Stimulated activated naive B cell treated with anti-CD40 and anti-IgM and Interleukin-4, amounts not matched to agents 10 μg/mL and 1 μg/mL and 100 μg/mL, for 72 hours (primary cell): ENCODE measurements around the gene KRT73.

Source experiments
- ATAC-seq, 2 donors: fragments of 150-1000 bp; cut with Tn5 transposase; replicated peaks; 2 replicates each; pipeline ENCODE4 v1.10.0; 2021; ENCODE audit warnings: moderate library complexity in 1 of 2
- DNase-seq: peaks from one replicate; pipeline ENCODE4 v3.0.0; 2021
- H3K27ac Mint-ChIP-seq: one replicate; pipeline ENCODE4 v1.8.0; 2022; ENCODE audit warnings: mild to moderate bottlenecking, mixed read lengths
- H3K27me3 Mint-ChIP-seq, 2 donors: one replicate each; pipeline ENCODE4 v1.8.0; 2022; ENCODE audit warnings: mixed read lengths in 2 of 2
- H3K36me3 Mint-ChIP-seq, 2 donors: one replicate each; pipeline ENCODE4 v1.8.0; 2022; ENCODE audit warnings: mixed read lengths in 2 of 2, mild to moderate bottlenecking in 1 of 2
- H3K4me1 Mint-ChIP-seq, 2 donors: one replicate each; pipeline ENCODE4 v1.8.0; 2022; ENCODE audit warnings: mixed read lengths in 2 of 2, mild to moderate bottlenecking in 1 of 2
- H3K4me3 Mint-ChIP-seq, 2 donors: one replicate each; pipeline ENCODE4 v1.8.0; 2022; ENCODE audit warnings: mild to moderate bottlenecking in 2 of 2, mixed read lengths in 2 of 2, moderate library complexity in 1 of 2
- H3K9me3 Mint-ChIP-seq, 2 donors: one replicate each; pipeline ENCODE4 v1.8.0; 2022; ENCODE audit warnings: mixed read lengths in 2 of 2, mild to moderate bottlenecking in 1 of 2

The KRT73 gene

GRCh38 chr12:52655251-52655650 is 36.9 kb upstream of the KRT73 start:
- DNase-seq (no peak), ATAC-seq (no peak)
- Mint-ChIP-seq H3K27me3 (peaks cover 7 to 10% of the 10 kb centered on the region in 2 donors), H3K27ac (no peak overlapping the region), H3K4me1 (no peaks in the 10 kb centered on the region), H3K36me3 (no peaks in the 10 kb centered on the region), H3K9me3 (no peaks in the 10 kb centered on the region), H3K4me3 (no peak overlapping the region)

- Mint-ChIP-seq H3K4me3 (no peak within 1 kb of the TSS), H3K36me3 (no peaks in the 10 kb centered on the region), H3K27ac (no peak within 1 kb of the TSS), H3K27me3 (no peaks in the 10 kb centered on the region), H3K4me1 (no peaks in the 10 kb centered on the region), H3K9me3 (no peaks in the 10 kb centered on the region)
- no peak for DNase-seq
- ATAC-seq = no peak
These were observed 33.4 kb upstream of the KRT73 start, which contains the start of gene KRT2 for GRCh38 chr12:52651726-52652261. Gene KRT2 (minus strand): TSS chr12:52652211. CDS start chr12:52652142, 69 bp downstream.

- no peak for DNase-seq
- no peak for ATAC-seq
- Mint-ChIP-seq H3K36me3 (no peaks in the 10 kb centered on the region), H3K4me1 (no peaks in the 10 kb centered on the region), H3K27me3 (no peaks in the 10 kb centered on the region), H3K9me3 (no peaks in the 10 kb centered on the region), H3K4me3 (no peak overlapping the region), H3K27ac (no peak overlapping the region)
These were observed 32.2 kb upstream of the KRT73 start for GRCh38 chr12:52650520-52651081.

- H3K27me3 Mint-ChIP-seq = peaks cover 0 to 5% of the 10 kb centered on the region in 2 donors
- DNase-seq (no peak), ATAC-seq (no peak)
- no peak overlapping the region for H3K4me3 Mint-ChIP-seq
- H3K9me3 Mint-ChIP-seq = no peaks in the 10 kb centered on the region
- no peaks in the 10 kb centered on the region for H3K36me3 Mint-ChIP-seq
- no peaks in the 10 kb centered on the region for H3K4me1 Mint-ChIP-seq
- H3K27ac Mint-ChIP-seq = no peak overlapping the region
These were observed 30.7 kb upstream of the KRT73 start for GRCh38 chr12:52649066-52649465.

GRCh38 chr12:52648012-52648550 is 29.7 kb upstream of the KRT73 start:
- Mint-ChIP-seq H3K9me3 (no peaks in the 10 kb centered on the region), H3K27ac (no peak overlapping the region), H3K4me1 (no peaks in the 10 kb centered on the region), H3K36me3 (no peaks in the 10 kb centered on the region), H3K27me3 (peaks cover 0 to 8% of the 10 kb centered on the region in 2 donors), H3K4me3 (no peak overlapping the region)
- no peak for DNase-seq
- no peak for ATAC-seq

GRCh38 chr12:52647601-52648000 is 29.2 kb upstream of the KRT73 start:
- no peak overlapping the region for H3K27ac Mint-ChIP-seq
- H3K4me3 Mint-ChIP-seq = no peak overlapping the region
- peaks cover 0 to 8% of the 10 kb centered on the region in 2 donors for H3K27me3 Mint-ChIP-seq
- H3K36me3 Mint-ChIP-seq = no peaks in the 10 kb centered on the region
- no peaks in the 10 kb centered on the region for H3K4me1 Mint-ChIP-seq
- ATAC-seq (no peak), DNase-seq (no peak)
- H3K9me3 Mint-ChIP-seq = no peaks in the 10 kb centered on the region

GRCh38 chr12:52646613-52647012 is 28.3 kb upstream of the KRT73 start:
- ATAC-seq = no peak
- no peak overlapping the region for H3K4me3 Mint-ChIP-seq
- H3K27me3 Mint-ChIP-seq = peaks cover 7 to 14% of the 10 kb centered on the region in 2 donors
- no peak for DNase-seq
- no peak overlapping the region for H3K27ac Mint-ChIP-seq
- H3K36me3 Mint-ChIP-seq = no peaks in the 10 kb centered on the region
- H3K9me3 Mint-ChIP-seq = no peaks in the 10 kb centered on the region
- no peaks in the 10 kb centered on the region for H3K4me1 Mint-ChIP-seq

GRCh38 chr12:52645982-52646381 is 27.6 kb upstream of the KRT73 start:
- no peak overlapping the region for H3K27ac Mint-ChIP-seq
- H3K27me3 Mint-ChIP-seq = peaks cover 9 to 15% of the 10 kb centered on the region in 2 donors
- H3K4me1 Mint-ChIP-seq = no peaks in the 10 kb centered on the region
- DNase-seq = no peak
- H3K4me3 Mint-ChIP-seq = no peak overlapping the region
- no peak for ATAC-seq
- no peaks in the 10 kb centered on the region for H3K9me3 Mint-ChIP-seq
- no peaks in the 10 kb centered on the region for H3K36me3 Mint-ChIP-seq

- Mint-ChIP-seq H3K27ac (no peak overlapping the region), H3K4me3 (no peak overlapping the region)
- no peak for ATAC-seq
These were observed 26.9 kb upstream of the KRT73 start for GRCh38 chr12:52645120-52645761.

GRCh38 chr12:52644078-52644415 is 25.7 kb upstream of the KRT73 start:
- Mint-ChIP-seq H3K4me3 (no peak overlapping the region), H3K9me3 (no peaks in the 10 kb centered on the region), H3K27me3 (peaks cover 9 to 20% of the 10 kb centered on the region in 2 donors), H3K27ac (no peak overlapping the region), H3K4me1 (no peaks in the 10 kb centered on the region), H3K36me3 (no peaks in the 10 kb centered on the region)
- DNase-seq (no peak), ATAC-seq (no peak)

More at GRCh38 chr12:52645120-52645761, 26.9 kb upstream of the KRT73 start:
- H3K36me3 Mint-ChIP-seq = no peaks in the 10 kb centered on the region
- peaks cover 9 to 15% of the 10 kb centered on the region in 2 donors for H3K27me3 Mint-ChIP-seq
- no peaks in the 10 kb centered on the region for H3K9me3 Mint-ChIP-seq
- H3K4me1 Mint-ChIP-seq = no peaks in the 10 kb centered on the region
- no peak for DNase-seq

GRCh38 chr12:52643233-52644077 is 25.1 kb upstream of the KRT73 start:
- no peaks in the 10 kb centered on the region for H3K4me1 Mint-ChIP-seq

GRCh38 chr12:52641468-52641867 is 23.1 kb upstream of the KRT73 start:
- ATAC-seq (no peak), DNase-seq (no peak)
- H3K27me3 Mint-ChIP-seq = peaks cover 9 to 24% of the 10 kb centered on the region in 2 donors
- H3K27ac Mint-ChIP-seq = no peak overlapping the region
- H3K36me3 Mint-ChIP-seq = no peaks in the 10 kb centered on the region
- no peaks in the 10 kb centered on the region for H3K9me3 Mint-ChIP-seq
- no peak overlapping the region for H3K4me3 Mint-ChIP-seq
- H3K4me1 Mint-ChIP-seq = no peaks in the 10 kb centered on the region

More at GRCh38 chr12:52643233-52644077, 25.1 kb upstream of the KRT73 start:
- ATAC-seq = no peak
- DNase-seq = no peak
- Mint-ChIP-seq H3K9me3 (no peaks in the 10 kb centered on the region), H3K27me3 (peaks cover 9 to 20% of the 10 kb centered on the region in 2 donors), H3K4me3 (no peak overlapping the region), H3K36me3 (no peaks in the 10 kb centered on the region), H3K27ac (no peak overlapping the region)

GRCh38 chr12:52637299-52637698 is 18.9 kb upstream of the KRT73 start:
- DNase-seq (no peak), ATAC-seq (no peak)
- no peak overlapping the region for H3K4me3 Mint-ChIP-seq
- no peaks in the 10 kb centered on the region for H3K4me1 Mint-ChIP-seq
- H3K27me3 Mint-ChIP-seq = peaks cover 16 to 21% of the 10 kb centered on the region in 2 donors
- H3K27ac Mint-ChIP-seq = no peak overlapping the region
- H3K9me3 Mint-ChIP-seq = no peaks in the 10 kb centered on the region
- H3K36me3 Mint-ChIP-seq = no peaks in the 10 kb centered on the region

- Mint-ChIP-seq H3K4me1 (no peaks in the 10 kb centered on the region), H3K36me3 (no peaks in the 10 kb centered on the region), H3K27ac (no peak overlapping the region), H3K4me3 (no peak overlapping the region), H3K27me3 (peaks cover 10 to 17% of the 10 kb centered on the region in 2 donors), H3K9me3 (no peaks in the 10 kb centered on the region)
- ATAC-seq (no peak), DNase-seq (no peak)
These were observed 18.4 kb upstream of the KRT73 start for GRCh38 chr12:52636592-52637258.
